Glutamatergic neuron (in vitro differentiated cells): ENCODE measurements around the gene SPSB2. TPM values are rescaled to one million over a fixed set of nuclear protein-coding genes. Genes with fewer than 3 reads are reported as not detected.

Experiments
- DNase-seq: peaks from one replicate; pipeline ENCODE4 v3.0.0; 2022
- H3K27ac Mint-ChIP-seq: one replicate; pipeline ENCODE4 v1.8.0; 2020; ENCODE audit warnings: mild to moderate bottlenecking, mixed read lengths, inconsistent platforms; ENCODE audit not compliant: unreplicated experiment
- H3K27me3 Mint-ChIP-seq: one replicate; pipeline ENCODE4 v1.8.0; 2020; ENCODE audit warnings: mild to moderate bottlenecking, moderate library complexity, mixed read lengths, inconsistent platforms; ENCODE audit not compliant: unreplicated experiment
- H3K36me3 Mint-ChIP-seq: one replicate; pipeline ENCODE4 v1.8.0; 2020; ENCODE audit warnings: mild to moderate bottlenecking, mixed read lengths, inconsistent platforms; ENCODE audit not compliant: unreplicated experiment
- H3K4me1 Mint-ChIP-seq: one replicate; pipeline ENCODE4 v1.8.0; 2020; ENCODE audit warnings: mild to moderate bottlenecking, low read depth, mixed read lengths, inconsistent platforms; ENCODE audit not compliant: unreplicated experiment
- H3K4me3 Mint-ChIP-seq: one replicate; pipeline ENCODE4 v1.8.0; 2020; ENCODE audit warnings: mild to moderate bottlenecking, mixed read lengths, inconsistent platforms; ENCODE audit not compliant: unreplicated experiment
- H3K9me3 Mint-ChIP-seq: one replicate; pipeline ENCODE4 v1.8.0; 2020; ENCODE audit warnings: mild to moderate bottlenecking, moderate library complexity, mixed read lengths, inconsistent platforms; ENCODE audit not compliant: unreplicated experiment
- CTCF ChIP-seq: fragments of 200-600 bp; sonication (generic); IDR thresholded peaks from one replicate; pipeline ENCODE4 v1.5.0; 2021; ENCODE audit not compliant: partially characterized antibody, unreplicated experiment
- total RNA-seq: library from RNA; stranded (reverse); fragmentation: NEBNext Ultra II Directional; extraction: Animal tissue kit (Norgen Biotek cat#: 25700); gene quantifications from one replicate; pipeline ENCODE4 v1.2.1, GENCODE V29; 2021; ENCODE audit not compliant: unreplicated experiment

The SPSB2 gene
- total RNA-seq, 1 donor from 2014 or later, result 4.3 TPM

- no peak overlapping the region for H3K4me3 Mint-ChIP-seq
- no peak for DNase-seq
- peaks cover 9% of the 10 kb centered on the region for H3K9me3 Mint-ChIP-seq
- H3K27me3 Mint-ChIP-seq, result peaks cover 9% of the 10 kb centered on the region
- H3K36me3 Mint-ChIP-seq, result peaks cover 4% of the 10 kb centered on the region
- H3K4me1 Mint-ChIP-seq, result peaks cover 5% of the 10 kb centered on the region
- TF ChIP-seq CTCF, result no peak
- H3K27ac Mint-ChIP-seq, result no peak overlapping the region
Measured at GRCh38 chr12:6863033-6863432, 10.1 kb downstream of the SPSB2 start.

GRCh38 chr12:6861391-6861790, 11.7 kb downstream of the SPSB2 start:
- peaks cover 4% of the 10 kb centered on the region for H3K36me3 Mint-ChIP-seq
- DNase-seq, result no peak
- H3K27ac Mint-ChIP-seq, result no peak overlapping the region
- peak overlapping the region; percentile 26 for H3K4me3 Mint-ChIP-seq
- H3K9me3 Mint-ChIP-seq, result peaks cover 11% of the 10 kb centered on the region
- peaks cover 2% of the 10 kb centered on the region for H3K4me1 Mint-ChIP-seq
- no peak for TF ChIP-seq CTCF
- H3K27me3 Mint-ChIP-seq, result peaks cover 5% of the 10 kb centered on the region

- Mint-ChIP-seq H3K4me1 (no peaks in the 10 kb centered on the region), H3K36me3 (peaks cover 4% of the 10 kb centered on the region), H3K4me3 (peak overlapping the region; percentile 26), H3K27me3 (peaks cover 5% of the 10 kb centered on the region), H3K9me3 (peaks cover 11% of the 10 kb centered on the region), H3K27ac (no peak overlapping the region)
- DNase-seq, result no peak
- no peak for TF ChIP-seq CTCF
Measured at GRCh38 chr12:6860942-6861341, 12.2 kb downstream of the SPSB2 start.

- Mint-ChIP-seq H3K9me3 (peaks cover 8% of the 10 kb centered on the region), H3K4me3 (no peak overlapping the region), H3K4me1 (no peaks in the 10 kb centered on the region), H3K36me3 (peaks cover 4% of the 10 kb centered on the region), H3K27ac (no peak overlapping the region), H3K27me3 (peaks cover 5% of the 10 kb centered on the region)
- no peak for DNase-seq
- TF ChIP-seq CTCF, result no peak
Measured at GRCh38 chr12:6860116-6860515, 13.0 kb downstream of the SPSB2 start.

GRCh38 chr12:6858799-6859198, 14.3 kb downstream of the SPSB2 start:
- H3K27me3 Mint-ChIP-seq, result peaks cover 5% of the 10 kb centered on the region
- no peak for TF ChIP-seq CTCF
- no peak overlapping the region for H3K4me3 Mint-ChIP-seq
- DNase-seq, result no peak
- H3K27ac Mint-ChIP-seq, result no peak overlapping the region
- peaks cover 6% of the 10 kb centered on the region for H3K9me3 Mint-ChIP-seq
- peaks cover 4% of the 10 kb centered on the region for H3K36me3 Mint-ChIP-seq
- peaks cover 4% of the 10 kb centered on the region for H3K4me1 Mint-ChIP-seq
